ENCODE results near the gene XCL2.
A peak's percentile ranks its signal among the peaks of the same experiment; 100 is the strongest.

The XCL2 gene

DNA sequence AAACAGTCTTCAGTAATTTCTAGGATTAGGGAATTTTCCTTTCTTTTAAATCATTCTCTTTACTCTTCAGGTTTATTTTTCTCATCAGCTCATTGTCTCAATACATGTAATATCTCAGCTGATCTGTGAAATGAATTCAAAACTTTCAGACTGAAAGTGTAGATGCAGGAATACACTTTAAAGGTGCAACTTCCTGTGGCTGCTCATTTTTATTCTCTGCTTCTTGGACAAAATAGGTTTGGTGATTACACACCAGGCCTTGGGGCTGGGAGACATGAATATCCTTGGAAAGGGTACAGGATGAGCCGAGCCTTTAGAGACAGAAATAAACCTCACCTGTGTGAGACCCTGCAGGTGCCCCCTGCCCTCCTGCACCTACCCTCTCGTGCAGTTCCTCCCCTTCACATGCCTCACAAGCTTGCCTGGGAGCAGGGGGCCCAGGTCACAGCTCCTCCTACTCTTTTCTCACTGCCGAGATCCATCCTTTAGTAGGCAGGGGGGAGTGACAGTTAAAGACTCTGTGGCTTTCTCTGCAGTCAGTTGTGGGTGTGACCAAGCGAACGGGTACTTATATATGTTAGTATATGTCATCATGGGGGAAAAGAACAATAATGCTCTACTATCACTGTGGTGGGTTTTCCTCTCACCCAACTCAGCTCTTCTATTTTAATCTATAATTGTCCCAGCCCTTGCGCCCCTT, 23.6 kb downstream of the XCL2 start:
- DNase-seq (ENCODE audit: extremely low spot score, insufficient read length, low read depth) (no peak), FAIRE-seq (peak; percentile 85)

DNA sequence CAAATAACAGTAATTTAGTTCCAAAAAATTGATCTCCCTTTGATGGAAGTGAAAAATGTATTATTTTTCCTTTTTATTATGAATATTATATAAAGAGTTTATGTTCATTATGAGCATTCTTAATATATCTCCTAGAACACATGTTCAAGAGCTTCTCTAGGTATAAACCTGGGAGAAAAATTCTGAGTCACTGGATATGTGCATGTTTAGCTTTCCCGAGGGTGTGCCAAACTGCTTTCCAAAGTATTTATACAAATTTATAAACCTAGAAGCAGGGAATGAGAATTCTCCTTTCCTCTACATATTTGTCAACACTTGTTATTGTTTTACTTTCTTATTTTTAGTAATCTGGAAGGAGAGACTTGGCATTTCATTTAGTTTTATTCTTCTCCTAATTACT, 25.0 kb downstream of the XCL2 start:
- FAIRE-seq (no peak), DNase-seq (ENCODE audit: extremely low spot score, insufficient read length, low read depth) (no peak)

DNA sequence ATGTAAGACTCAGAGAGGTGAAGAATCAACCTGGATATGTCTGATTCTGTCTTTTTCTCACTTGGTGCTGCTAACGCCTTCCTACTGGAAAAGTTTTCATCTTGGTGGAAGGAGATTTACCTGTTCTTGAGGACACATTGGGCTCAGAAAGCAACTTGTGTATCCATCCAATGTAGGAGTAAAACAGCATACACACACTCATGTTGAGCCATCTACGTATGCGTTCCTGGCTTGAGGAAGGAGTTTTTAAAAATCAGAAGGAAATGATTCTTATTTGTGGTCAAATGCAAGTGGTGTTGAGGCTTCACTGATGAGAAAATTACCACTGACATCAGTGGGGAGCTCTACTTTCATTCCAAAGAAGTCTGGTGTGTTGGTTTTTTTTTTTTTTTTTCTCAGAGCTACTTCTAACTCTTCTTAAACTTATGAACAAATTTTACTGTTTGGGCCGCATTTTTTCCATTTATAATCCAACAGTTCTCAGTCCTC, 25.6 kb downstream of the XCL2 start:
- peak; percentile 5 for FAIRE-seq
- DNase-seq (ENCODE audit: extremely low spot score, insufficient read length, low read depth): no peak

- no peak for DNase-seq (ENCODE audit: extremely low spot score, insufficient read length, low read depth)
- peak; percentile 33 for FAIRE-seq
These were observed 29.3 kb downstream of the XCL2 start for GRCh38 chr1:168514455-168514854.

DNA sequence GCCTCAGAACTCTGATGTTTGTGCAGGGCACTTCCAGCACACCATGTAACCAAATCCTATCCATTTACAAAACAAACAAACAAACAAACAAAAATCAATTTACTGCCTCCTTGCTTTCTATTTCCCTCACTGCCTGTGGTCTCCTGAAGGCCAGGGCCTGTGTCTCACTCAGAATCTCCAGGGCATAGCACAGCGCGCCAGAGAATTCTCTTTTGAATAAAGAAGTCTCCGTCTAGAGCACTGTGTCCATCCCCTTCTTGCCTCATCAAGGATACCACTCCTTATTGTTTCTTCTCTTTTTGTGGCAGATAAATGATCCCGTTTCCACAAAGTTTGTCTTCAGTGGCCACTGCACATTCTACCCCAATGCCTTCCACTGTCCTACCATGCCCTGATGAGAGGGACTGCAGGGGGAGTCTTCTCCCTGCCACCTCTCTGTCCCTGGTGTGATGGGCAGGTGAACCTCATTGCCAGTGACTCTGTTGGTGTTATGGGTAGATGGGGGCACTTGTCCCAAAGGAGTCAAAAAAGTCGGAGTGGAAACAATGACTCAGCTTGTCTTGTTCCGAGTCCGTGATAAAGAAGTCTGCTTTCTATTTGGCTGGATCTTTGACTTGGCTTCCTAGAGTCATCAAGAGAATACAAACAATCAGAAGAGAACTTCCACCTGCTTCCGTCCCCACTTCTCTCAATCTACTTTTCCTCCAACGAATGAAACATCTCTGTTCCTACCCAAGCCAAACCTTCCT, 30.0 kb downstream of the XCL2 start:
- FAIRE-seq (no peak), DNase-seq (ENCODE audit: extremely low spot score, insufficient read length, low read depth) (no peak)

DNA sequence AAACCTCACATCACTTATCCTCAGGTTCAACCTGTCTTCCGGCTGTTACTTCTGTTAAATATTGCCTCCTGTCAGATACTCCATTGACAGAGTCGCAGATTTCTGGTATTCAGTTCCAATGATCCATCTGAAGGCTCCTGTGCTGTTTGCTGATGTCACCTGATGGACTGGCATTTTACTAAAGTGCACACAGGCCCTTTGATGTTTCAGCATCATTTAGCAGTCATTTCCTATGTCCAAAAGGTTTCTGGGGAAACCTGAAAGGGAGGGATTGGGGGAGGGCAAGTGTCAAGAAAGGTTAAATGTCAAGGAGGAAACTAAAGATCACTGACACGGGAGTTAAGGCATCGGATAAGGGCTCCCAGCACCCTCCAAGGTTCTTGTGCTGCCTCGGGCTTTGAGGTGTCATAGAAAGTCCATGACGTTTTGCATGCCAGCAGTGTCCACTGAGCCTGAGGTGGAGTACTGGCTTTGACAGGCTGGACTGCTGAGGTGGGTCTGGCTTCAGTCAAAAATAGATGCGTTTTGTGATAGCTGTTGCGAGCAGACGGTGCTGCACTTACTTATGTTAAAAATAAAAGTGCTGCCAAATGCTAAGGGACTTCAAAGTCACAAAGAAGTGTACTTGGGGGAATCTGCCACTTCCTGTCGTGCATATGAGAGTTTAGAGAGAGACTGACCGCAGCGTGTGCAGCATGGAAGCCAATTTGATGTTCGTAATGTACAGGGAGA, 30.8 kb downstream of the XCL2 start:
- FAIRE-seq (no peak), DNase-seq (ENCODE audit: extremely low spot score, insufficient read length, low read depth) (no peak)

DNA sequence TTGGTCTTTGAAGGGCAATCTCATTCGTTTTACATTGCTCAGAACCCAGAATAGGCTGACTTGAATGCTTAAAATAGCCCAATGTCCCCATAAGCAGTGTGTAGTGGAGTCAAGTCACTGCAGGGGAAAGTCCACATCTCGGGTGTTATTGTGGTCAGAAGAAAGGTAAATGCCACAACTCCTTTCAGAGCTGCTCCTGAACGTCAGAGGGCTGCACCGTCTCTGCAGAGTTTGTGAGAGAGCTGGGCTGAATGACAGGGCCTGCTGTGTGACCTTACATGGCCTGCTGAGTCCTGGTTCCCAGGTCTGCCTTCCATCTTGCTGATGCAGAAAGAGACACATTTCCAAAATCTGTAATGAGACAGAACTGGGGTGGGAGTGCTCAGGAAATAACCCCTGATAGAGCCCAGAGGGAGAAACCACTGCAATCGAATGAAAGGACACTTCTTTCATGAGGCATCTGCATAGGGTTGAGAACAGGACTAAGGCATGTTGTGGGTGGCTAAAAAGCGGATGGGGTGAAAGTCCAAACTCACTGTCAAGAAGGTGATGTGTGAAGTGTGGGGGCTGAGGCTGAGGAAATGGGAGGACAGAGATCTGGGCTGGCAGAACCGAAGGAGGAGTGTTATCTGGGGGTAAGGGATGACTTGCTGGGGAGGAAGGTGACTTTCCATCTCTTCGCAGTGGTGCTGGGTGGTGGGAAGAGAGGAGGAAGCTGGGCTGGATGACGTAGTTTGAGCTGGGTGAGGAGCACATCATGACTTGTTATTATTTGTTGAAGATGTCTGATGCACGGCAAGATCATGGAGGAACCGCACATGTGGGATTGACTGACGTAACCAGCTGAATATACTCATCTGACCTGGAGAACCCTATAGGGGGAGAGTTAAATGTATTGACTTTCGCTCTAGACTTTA, 33.7 kb downstream of the XCL2 start:
- peak; percentile 87 for FAIRE-seq

DNA sequence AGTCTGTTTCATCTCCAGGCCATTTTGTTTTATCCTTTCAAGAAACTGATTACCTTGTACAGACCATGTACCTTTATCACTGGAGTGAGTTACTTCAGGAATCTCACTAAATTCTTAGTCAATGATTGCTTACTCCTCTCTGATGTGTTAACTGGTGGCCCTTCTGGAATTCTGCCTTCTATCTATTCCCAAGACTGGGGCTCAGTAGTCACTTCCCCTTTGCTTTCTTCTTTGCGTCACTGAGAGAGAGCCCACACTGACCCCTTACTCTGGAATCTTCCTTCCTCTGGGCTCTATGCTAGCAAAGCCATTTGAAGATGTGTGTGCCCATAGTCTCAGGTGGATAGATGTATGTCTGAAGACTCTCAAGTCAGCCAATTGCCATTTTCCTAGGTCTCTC, 34.6 kb downstream of the XCL2 start:
- no peak for FAIRE-seq
- DNase-seq (ENCODE audit: extremely low spot score, insufficient read length, low read depth): no peak

More for the DNA sequence above, 33.7 kb downstream of the XCL2 start:
- DNase-seq (ENCODE audit: extremely low spot score, insufficient read length, low read depth): no peak

DNA sequence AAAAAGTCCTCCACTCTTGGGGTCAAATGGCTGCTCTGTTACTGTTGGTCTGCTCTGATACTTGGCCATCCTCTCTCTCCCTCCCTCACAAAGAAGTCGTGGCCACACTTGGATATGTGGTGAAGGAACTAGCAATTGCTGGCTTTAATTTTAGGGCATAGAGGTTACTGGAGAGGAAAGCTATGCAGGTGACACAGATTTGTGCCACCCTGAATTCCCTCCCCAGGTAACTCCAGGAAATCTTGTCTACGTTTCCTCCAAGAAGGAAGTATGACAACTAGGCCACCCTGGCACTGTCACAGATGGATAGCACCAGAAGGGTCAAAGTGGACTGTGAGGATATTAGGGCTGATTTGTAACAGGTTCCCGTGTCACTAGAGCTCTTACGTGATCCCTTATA, 36.0 kb downstream of the XCL2 start:
- DNase-seq (ENCODE audit: extremely low spot score, insufficient read length, low read depth) (no peak), FAIRE-seq (no peak)

DNA sequence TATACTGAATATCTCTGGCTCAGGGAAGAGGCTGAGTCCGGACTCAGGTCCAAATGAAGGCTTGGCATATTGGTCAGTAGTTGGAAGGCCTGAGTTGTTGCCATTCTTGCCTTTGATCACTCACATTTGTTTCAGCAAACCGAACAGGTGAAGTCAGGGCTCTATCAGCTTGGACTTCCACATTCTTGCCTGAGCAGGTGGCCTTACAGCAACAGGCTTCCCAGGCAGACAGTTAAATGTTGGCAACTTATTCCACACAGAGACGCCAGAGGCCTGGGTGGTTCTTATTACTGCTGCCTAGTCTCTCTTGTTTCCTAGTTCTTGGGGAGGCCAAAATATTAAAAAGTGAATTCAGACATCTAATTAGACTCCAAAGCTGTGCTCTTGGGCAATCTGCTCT, 36.6 kb downstream of the XCL2 start:
- DNase-seq (ENCODE audit: extremely low spot score, insufficient read length, low read depth) (no peak), FAIRE-seq (no peak)

GRCh38 chr1:168506204-168506819, 37.5 kb downstream of the XCL2 start:
- DNase-seq (ENCODE audit: extremely low spot score, insufficient read length, low read depth): no peak
- no peak for FAIRE-seq

DNA sequence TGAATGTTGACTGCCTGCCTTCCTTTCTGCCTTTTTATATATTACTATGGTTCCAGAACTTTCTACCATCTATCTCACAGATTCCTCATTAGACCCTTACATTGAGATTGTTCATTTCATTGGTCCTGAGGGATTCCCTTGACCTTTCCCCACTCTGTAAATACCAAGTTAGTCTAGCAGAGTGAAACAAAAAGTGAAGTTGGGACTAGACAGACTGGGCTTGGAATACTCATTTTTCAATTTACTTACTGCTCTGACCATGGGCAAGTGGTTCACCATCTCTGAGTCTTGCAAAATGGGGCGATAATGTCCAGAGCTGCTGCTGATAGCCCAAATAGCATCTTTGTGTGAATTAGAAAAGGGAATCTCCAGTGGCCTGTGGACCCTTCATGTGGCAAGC, 38.8 kb downstream of the XCL2 start:
- DNase-seq (ENCODE audit: extremely low spot score, insufficient read length, low read depth): no peak
- FAIRE-seq: no peak

GRCh38 chr1:168504064-168504837, 39.5 kb downstream of the XCL2 start:
- peak; percentile 81 for FAIRE-seq
- DNase-seq (ENCODE audit: extremely low spot score, insufficient read length, low read depth): no peak

- peak; percentile 50 for FAIRE-seq
- DNase-seq (ENCODE audit: extremely low spot score, insufficient read length, low read depth): no peak
These were observed 44.1 kb downstream of the XCL2 start for GRCh38 chr1:168499688-168500049.

DNA sequence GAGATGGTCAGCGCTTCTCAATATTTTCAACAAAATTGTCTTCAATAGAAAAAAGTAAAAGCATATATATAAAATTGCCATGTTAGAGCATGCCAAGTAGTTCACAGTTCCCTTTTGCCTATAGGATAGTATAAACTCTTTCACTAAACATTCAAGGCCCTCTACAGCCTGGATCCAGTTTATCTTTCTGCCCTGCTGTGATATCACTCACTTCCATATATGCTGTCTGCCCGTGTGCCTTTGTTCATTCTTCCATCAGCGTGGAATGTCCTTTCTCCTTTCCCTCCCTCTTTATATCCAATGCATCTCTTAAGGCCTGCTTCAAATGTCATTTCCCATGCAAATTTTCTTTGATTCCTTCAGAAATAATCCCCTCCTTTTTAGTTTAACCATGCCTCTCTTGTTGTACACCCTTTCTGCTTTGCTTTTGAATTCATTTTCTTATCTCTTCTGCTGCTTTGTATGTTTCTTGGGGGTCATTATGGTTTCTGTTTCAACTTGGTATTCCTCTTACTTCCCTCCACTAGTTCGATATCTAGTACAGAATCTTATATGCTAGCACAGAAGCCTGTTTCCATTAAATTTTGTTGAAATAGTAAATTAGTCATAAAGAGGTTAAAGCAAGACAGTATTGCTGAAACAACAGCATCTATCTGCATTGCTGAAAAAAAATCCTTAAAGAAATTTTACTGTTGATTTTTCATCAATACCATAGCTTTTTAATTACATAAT, 44.7 kb downstream of the XCL2 start:
- DNase-seq (ENCODE audit: extremely low spot score, insufficient read length, low read depth): no peak
- peak; percentile 9 for FAIRE-seq

GRCh38 chr1:168498159-168498631, 45.6 kb downstream of the XCL2 start:
- no peak for DNase-seq (ENCODE audit: extremely low spot score, insufficient read length, low read depth)
- no peak for FAIRE-seq

- FAIRE-seq: peak; percentile 41
- no peak for DNase-seq (ENCODE audit: extremely low spot score, insufficient read length, low read depth)
These were observed 46.3 kb downstream of the XCL2 start for GRCh38 chr1:168497376-168497950.

Data from GM18507 (cell line).